HG03175 (cell line): ENCODE data around the gene CNTNAP2.

Source experiments
- ATAC-seq: cut with Tn5 transposase; IDR thresholded peaks from one replicate; pipeline ENCODE4 v1.9.1; 2021; ENCODE audit warnings: mild to moderate bottlenecking, moderate library complexity; ENCODE audit not compliant: unreplicated experiment

Gene CNTNAP2

DNA sequence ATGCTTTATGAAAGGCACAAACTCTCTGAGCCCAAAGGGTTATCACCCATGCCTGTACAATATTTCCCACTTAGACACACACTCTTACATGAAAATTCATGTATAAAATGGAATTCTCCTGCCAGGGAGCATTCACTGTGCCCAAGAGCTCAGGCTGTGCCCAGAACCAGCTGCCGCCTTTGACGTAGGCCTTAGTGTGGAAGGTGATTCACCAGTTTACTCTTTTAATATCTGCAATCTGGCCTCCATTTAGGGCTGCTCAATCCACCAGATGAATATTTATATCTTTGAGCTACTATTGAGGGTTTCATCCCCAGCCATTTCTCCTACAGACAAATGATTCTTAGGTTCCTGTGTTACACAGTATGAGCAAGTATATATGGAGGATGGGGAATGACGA lies 849.7 kb downstream of the CNTNAP2 start:
- ATAC-seq = no peak

DNA sequence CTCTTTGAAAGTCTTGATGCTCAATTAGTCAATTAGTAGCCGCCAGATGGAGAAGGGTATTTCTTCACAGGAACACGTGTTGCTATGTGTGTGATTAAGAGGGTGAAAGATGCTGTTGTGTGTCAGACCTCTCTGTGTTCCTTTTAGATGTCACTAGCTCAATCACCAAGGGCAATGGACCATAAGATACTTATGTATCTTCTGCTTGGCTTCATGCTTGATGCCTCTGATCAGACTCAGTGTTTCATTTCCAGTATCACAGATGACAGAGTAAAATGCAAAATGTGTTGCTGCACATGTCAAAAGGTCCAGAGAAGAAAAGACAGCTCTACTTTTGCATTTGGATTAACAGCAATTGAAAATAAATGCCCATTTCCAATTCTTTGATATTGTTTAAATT lies 865.9 kb downstream of the CNTNAP2 start:
- no peak for ATAC-seq

DNA sequence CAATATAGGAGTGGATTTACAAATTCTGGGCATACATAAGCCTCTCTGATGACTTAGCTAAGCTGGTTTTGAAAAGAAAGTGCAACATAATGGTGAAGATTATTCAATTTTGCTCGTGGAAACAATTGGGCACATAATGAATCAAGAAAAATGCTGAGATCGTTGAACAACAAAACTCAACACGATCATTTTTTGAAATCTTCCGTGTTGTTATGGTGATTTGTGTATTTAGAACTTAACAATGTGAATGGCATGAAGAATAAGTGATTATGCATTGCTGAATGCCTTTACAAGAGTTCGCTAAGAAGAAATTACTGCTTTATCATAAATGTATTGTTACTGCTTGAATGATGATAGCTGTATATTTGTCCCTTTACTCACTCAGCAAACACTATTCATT lies 875.0 kb downstream of the CNTNAP2 start:
- ATAC-seq = no peak

DNA sequence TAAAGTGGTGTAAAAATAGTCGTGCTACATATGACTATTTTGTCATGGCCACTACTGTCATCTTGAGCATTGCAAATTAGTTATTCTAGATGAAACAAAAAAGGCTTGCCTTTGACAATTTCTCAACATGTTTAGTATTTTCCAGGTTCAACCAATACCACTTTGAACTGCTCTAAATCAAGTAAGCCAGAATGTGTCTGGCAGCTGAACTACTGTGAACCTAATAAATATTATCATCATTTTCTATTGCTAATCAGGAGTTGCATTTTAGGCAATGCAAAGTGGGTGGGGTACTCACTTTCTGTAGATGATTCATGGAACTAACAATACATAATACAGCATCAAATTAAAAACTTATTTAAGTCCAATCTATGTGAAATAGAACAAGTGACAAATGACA lies 877.2 kb downstream of the CNTNAP2 start:
- ATAC-seq = no peak

DNA sequence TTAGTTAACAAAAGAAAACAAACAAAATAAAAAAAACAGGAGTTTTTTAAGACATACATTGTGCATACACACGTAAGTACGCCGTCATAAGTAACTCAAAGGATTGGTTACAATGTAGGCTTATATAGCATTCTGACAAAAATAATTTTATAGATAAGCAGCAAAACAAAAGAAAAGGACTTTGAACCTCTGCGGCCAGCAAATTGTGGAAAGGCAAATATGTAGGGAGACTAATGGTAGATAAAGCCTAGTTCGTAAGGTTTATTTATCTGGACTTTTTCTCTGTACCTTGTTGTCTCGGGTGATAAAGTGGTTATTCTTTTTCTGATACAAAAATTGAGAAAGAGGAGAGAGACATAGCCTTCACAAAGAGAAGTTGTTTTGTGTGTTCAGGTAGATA lies 891.9 kb downstream of the CNTNAP2 start:
- ATAC-seq = no peak

DNA sequence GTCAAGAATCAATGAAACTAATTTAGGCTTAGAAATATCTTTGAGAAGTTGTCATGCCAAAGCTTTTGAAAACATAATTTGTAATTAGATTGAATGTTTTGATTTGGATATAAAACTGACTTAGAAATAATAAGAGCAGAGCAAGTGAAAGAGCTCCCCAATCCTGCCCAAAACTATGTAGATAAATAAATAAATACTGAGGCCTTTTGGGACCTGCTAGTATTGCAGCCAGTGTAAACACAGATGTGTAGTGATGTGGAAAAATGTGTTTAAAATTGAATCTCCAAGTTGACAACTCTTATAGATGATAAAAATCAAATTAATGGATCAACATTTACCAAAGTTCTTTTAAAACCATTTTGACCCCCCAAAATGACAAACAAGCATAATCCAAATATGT lies 896.1 kb downstream of the CNTNAP2 start:
- ATAC-seq = no peak

DNA sequence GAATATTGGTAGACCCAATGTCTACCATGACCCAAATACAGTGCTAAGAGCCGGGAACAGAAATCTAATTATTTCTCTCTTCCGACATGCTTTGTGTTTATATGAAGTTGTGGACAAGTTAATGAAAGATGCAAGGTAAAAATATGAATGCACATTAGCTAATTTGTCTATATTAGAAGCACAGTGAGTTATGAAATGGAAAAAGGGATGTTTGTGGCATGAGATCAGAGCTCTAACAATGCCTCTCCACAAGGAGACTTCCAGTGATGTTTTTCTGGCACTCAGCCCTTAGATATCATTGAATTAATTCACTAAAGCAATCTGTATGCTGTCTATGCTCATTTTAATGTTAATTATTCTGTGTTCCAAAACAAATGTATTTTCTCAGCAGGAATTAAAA lies 897.2 kb downstream of the CNTNAP2 start:
- ATAC-seq = no peak

DNA sequence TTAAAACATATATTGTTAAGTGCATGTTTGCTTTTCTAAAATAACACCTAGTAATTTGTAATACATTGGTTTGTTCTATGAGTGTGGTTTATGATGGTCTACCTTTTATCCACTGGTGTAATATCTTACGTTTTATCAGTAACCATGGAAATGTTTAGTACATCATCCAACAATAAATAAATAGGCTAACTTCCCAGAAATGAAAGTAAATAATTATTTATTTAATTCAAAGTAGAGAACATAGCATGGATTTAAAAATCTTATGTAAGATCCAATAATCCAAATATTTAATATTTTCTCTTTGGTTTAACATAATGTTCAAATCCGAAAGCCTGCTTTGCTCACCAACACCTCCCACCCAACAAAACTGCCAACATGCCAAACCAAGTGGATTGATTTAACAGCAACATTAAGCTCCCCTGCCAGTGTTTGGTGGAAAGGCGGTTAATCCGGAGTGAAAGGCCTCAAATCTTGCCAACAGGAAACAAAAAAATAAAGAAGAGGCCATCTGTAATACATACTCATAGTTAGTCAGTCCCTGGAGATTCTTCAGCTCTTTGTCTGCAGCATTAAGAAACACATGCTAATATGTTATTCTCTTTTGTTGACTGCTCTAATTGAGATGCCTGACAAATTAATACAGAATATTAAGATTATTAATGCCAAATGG lies 897.8 kb downstream of the CNTNAP2 start:
- no peak for ATAC-seq

DNA sequence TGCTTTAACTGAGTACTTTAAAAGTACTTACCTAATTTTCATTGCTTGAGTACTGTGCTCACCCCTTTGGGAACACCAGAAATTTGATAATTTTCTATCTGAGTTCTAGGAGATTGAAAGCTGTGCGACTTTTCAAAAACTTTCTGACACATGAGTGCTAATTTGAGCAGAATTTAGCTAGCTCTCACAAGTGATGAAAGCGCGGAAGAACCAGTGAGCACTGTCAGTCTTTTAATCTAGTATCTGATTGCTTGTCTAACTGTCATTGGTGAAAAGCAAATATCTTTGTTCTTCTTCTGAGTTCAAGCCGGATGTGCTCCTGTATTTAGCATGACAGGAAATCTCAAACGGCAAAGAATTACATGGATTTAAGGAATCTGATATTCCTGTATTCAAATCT lies 899.4 kb downstream of the CNTNAP2 start:
- no peak for ATAC-seq

DNA sequence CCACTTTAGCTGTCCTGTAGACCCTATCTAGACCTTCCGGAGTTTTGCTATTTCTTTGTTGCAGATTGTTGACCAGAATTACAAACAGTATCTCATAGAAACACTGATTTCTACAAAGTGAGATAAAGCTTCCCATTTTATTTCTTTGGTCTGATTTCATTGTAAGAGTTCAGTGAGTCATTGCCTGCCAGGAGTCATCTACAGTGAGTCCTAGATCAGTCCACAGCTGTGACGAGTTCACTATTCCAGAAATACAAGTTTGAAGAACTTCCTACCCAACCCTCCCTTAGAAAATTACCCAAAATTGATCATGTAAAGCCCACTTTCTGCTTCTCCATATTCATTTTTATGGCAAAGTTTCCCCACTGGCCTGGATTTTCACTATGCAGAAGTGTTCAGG lies 905.5 kb downstream of the CNTNAP2 start:
- ATAC-seq = no peak

DNA sequence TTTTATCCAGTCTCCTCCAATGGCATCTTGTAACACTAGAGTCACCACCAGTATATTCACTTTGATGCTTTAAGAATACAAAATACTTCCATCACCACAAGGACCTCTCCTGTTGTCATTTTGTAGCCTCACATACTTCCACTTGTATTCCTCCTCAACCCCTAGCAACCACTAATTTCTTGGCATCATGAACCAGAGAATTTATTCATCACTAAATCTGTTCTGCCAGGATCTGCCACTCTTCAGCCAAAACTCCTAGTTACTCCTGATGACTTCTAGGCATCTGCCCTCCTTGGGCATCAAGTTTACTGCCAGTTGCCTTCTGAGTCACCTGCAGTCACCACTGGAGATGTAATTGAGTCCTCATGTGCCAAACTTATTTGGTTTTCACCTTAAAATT lies 906.8 kb downstream of the CNTNAP2 start:
- ATAC-seq = no peak

DNA sequence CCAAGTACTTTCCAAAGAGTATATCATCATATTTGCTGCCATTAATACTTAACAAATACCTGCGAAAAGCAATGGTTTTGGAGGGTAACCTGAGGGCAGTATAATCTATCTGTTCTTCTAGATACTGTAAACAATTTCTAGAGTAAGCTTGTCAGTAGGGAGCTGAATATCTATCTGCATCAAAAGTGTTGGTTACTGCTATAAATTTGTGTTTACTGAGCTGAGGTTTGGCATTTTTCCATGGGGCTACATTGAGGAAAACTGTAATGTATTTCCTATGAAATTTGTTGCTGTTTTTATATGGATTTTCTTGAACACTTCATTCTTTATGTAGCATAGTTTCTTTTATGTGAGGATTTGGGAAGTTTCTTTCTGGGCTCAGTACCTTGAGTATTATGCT lies 913.4 kb downstream of the CNTNAP2 start:
- no peak for ATAC-seq

DNA sequence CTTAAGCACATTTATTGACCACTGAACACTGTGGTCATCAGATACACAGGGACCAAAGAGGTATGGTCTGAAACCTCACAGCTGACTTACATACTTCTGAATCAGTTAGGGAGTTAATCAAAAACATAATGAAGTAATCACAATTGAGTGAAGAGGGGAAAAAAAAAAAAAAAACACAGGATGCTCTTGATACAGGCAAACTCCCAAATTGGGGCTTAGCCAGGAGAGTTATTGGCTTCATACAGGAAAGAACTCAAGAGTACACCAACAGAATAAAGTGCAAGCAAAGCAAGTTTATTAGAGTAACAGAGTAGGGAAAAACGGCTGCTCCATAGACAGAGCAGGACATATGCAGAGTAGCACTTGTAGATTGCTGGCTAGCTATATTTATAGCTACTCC lies 917.0 kb downstream of the CNTNAP2 start:
- ATAC-seq = no peak

DNA sequence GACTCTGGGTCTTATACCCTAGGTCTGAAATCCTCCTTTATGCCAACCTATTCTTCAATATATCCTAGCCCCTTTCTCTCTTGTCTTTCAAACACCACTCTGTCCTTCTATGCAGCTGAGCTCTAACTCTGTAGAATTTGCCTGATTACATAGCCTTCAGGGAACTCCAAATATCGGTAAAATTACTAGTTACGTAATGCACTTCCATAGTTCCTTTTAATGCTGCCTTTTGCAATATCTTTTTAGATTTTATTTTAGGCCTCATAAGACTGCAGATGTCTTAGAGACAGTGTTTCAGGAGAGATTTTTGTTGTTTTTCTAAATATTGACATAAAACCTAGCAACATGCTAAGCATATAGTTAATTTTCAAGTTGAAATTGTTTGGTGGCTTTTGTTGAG lies 924.8 kb downstream of the CNTNAP2 start:
- ATAC-seq = no peak

DNA sequence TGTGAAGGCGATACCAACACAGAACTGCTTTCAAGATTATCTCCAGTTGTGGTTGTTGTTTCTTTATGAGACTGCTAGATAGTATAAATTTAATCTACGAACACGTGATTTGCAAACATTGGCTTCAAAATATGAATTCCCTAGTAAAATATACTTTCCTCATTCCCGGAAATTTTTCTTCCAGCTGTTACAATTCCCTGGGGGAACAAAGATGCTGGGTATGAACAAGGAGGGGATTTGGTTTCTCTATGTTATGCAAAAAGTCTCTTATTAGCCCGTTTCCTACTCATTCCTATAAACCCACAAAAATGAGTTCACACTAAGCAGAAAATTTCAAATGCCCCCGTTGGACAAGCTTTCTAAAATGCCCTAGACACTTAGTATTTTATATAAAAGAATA lies 928.3 kb downstream of the CNTNAP2 start:
- ATAC-seq = no peak

DNA sequence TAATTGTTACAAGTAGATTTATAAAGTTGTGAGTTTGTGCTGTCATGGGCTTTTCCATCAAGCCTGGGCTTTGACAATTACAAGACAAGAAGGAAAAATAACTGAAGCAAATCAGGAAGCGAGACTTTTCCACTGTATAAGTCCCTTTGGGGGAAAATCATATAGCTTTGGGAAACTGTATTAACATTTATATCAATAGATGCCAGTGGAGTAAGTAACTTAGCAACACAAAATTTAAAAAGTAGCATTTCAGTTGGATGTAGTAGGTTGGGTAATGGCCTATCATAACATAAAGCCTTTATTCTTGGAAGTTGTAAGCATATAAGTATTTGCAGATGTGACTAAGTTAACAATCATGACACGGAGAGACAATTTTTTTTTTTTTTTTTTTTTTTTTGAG lies 931.1 kb downstream of the CNTNAP2 start:
- no peak for ATAC-seq

DNA sequence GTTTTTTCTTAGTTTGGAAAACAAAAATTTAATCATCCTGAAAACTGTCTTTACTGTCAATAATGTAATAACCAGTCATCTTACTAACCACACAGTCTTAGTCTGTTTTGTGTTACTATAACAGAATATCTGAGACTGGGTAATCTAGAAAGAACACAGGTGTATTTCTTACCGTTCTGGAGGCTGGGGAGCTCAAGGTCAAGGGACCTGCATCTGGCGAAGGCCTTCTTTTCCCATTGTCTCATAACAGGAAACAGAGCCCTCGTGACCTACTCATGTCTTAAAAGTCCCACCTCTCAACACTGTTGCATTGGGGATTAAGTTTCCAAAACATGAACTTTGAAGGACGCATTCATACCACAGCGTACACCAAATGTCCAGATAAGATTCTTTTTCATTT lies 932.3 kb downstream of the CNTNAP2 start:
- no peak for ATAC-seq

DNA sequence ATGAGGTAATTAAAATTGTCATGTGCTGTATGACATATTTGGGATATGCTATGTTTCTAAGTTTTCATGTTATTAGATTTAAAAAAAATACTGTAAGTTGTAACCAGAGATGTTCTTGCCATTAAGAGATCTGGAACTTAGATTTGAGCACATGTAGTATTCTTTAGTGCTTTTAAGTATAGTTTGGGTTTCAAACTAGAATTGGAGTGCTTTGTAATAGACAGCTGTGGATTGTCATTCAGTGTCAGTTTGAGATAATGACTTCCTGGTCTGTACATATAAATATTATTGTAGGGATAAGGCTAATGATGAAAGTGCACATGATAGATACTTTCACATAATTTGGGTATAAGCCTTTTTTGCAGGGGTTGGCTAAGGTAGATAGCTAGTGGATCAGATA lies 936.2 kb downstream of the CNTNAP2 start:
- no peak for ATAC-seq

DNA sequence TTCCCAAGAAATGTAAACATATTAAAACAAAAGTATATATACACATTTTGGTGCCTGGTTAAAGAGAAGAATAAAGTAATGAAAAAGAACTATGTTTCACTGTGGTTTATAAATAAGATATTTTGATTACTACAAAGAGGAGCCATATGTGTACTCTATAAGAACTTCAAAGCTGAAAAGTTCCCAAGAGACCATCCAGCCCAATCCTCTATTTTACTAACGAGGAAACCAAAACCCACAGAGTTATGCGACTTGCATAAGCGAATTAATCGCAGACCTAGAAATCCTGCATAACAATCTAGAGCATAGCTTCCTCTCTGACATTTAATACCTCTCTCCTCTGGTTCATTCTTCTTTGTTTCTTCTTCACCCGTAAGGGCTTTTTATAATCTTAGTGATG lies 937.1 kb downstream of the CNTNAP2 start:
- ATAC-seq = no peak

DNA sequence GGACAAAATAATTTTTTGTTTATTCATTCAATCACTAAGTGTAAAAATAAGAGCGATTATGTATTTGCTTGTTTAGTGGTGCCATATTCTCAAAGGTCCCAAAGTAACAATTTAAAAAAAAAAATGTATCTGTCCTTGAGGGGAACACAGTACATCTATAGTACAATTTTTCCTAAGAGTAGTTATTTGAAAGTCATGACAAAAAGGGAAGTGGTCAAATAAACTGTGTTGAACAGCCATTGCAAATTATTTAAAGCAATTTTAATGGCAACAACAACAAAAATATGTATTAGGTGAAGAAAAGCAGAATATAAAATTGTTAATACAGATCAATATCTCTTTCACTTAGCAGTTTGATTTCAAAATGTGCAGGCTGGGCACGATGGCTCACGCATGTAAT lies 943.5 kb downstream of the CNTNAP2 start:
- no peak for ATAC-seq

DNA sequence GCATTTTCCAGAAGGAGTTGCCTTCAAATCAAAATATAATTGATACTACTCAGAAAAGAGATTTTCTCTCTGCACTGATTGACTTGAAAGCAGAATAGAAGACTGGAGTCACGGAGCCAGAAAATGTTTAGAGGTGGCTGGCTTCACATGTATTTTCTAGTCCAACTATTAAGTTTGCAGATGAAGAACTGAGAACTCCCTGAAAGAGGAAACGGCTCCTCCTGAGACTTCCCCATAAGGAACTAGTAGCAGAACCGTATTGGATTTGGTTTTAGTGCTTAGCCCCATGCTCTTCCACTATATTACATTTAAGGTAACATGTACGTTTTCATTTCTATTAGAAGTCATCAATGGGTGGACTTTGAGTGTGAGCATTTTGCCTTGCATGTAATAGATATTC lies 946.3 kb downstream of the CNTNAP2 start:
- no peak for ATAC-seq

DNA sequence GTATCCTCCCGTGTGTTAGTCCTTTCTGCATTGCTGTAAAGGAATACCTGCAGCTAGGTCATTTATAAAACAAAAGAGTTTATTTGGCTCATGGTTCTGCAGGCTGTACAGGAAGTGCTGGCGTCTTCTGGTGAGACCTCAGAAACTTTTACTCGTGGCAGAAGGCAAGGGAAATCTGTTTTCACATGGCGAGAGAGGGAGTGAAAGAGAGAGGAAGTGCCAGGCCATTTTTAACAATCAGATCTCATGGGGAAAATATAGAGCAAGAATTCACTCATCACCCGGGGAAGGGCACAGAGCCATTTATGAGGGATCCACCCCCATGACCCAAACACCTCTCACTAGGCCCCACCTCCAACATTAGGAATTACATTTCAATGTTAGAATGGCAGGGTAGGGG lies 952.2 kb downstream of the CNTNAP2 start:
- no peak for ATAC-seq

DNA sequence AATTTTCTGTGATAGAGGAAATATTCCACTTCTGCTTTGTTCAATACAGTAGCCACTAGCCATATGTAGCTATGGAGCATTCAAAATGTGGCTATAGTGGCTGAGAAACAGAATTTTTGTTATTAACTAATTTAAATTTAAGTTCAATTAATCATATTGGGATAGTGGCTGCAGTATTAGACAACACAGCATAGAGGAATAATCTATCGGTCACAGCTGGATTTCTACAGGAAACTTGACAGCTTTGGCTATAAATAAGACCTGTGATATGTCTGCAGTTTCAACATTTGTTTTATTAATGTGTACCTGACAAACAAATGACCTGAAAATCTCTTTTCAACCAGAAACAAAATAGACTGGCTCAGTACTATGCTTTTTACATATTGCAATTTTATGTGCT lies 953.2 kb downstream of the CNTNAP2 start:
- no peak for ATAC-seq

DNA sequence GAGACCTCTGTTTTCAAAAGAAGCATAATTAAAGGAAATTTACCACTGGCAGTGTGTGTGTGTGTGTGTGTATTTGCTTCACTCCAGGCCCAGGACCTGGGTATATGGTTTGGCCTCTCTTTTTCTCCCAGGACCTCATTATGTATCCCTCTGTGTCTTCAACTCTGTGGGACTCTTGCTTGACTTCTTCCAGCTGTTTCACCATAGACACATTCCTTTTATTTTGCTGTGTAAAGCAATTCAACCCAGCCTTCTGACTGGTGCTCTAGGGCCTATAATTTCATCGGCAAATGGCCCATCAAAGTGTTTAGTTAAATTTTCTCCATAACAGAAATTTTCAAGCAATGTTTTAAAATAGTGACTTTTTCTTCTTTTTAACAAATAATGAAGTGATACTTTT lies 954.3 kb downstream of the CNTNAP2 start:
- ATAC-seq = no peak
